OCI-LY3 (cell line): ENCODE results near the gene TMEM106C.

Source experiments
- CTCF ChIP-seq: fragments of 200-600, 300-600 bp; sonication (generic); IDR thresholded peaks from 2 replicates; pipeline ENCODE4 v1.5.1; 2014; ENCODE audit warnings: antibody characterized with exemption, low read length, low read depth
- EZH2phosphoT487 ChIP-seq: fragments of 200-600 bp; shearing (Covaris generic); IDR thresholded peaks from 2 replicates; pipeline ENCODE4 v1.6.1; 2018; ENCODE audit warnings: antibody characterized with exemption, mixed run types, low read depth

GRCh38 chr12:47995981-47996401 lies 32.6 kb downstream of the TMEM106C start:
- TF ChIP-seq CTCF (no peak), EZH2phosphoT487 (no peak)
